Gastrocnemius medialis (tissue), 4 donors: Measurements from ENCODE around the gene NEK6. TPM values are rescaled to one million over a fixed set of nuclear protein-coding genes. Genes with fewer than 3 reads are reported as not detected.

Experiments
- ATAC-seq, 2 donors: fragments of 150-250 bp; one replicate each; pipeline ENCODE4 v1.9.1; 2016
- DNase-seq, 2 donors: peaks; one replicate each; pipeline ENCODE4 v3.0.0-alpha.2; 2019
- H3K27ac ChIP-seq, 4 donors: fragments of 200-600 bp; sonication (generic); 1 replicate in 1 of 4; 2 replicates in 3 of 4; pipeline ENCODE4 v1.5.1; 2016 to 2018; ENCODE audit warnings: mild to moderate bottlenecking in 2 of 4, moderate library complexity in 1 of 4
- H3K27me3 ChIP-seq, 3 donors: fragments of 200-600 bp; sonication (generic) in 2 of 3; 1 replicate in 1 of 3; 2 replicates in 2 of 3; pipeline versions ENCODE4 v1.5.1 to v1.6.0; 2016 to 2019; ENCODE audit warnings: mild to moderate bottlenecking in 1 of 3, moderate library complexity in 1 of 3
- H3K36me3 ChIP-seq, 2 donors: fragments of 200-600 bp; sonication (generic) in 1 of 2; one replicate each; pipeline ENCODE4 v1.5.1; 2017 to 2018
- H3K4me1 ChIP-seq, 2 donors: fragments of 200-600 bp; sonication (generic) in 1 of 2; one replicate each; pipeline ENCODE4 v1.5.1; 2016 to 2017; ENCODE audit warnings: mild to moderate bottlenecking in 2 of 2
- H3K4me3 ChIP-seq, 4 donors: fragments of 200-600 bp; sonication (generic) in 3 of 4; 1 replicate in 1 of 4; 2 replicates in 3 of 4; pipeline ENCODE4 v1.5.1; 2016 to 2019; ENCODE audit warnings: mild to moderate bottlenecking in 2 of 4
- H3K9me3 ChIP-seq, 3 donors: fragments of 200-600 bp; sonication (generic) in 2 of 3; 1 replicate in 1 of 3; 2 replicates in 2 of 3; pipeline ENCODE4 v1.5.1; 2016 to 2019
- POLR2A ChIP-seq, 2 donors: fragments of 450-650 bp; IDR thresholded peaks; one replicate each; pipeline ENCODE4 v1.6.1; 2017; ENCODE audit warnings: antibody characterized with exemption in 2 of 2, mild to moderate bottlenecking in 2 of 2, moderate library complexity in 2 of 2
- in situ Hi-C, 4 donors: fragments of 200-750 bp; cut with MboI; loops; one replicate each; pipeline versions ENCODE4 v1.15.0 to v1.8.0; 2017; ENCODE audit warnings: low sequenced_read_pairs in 4 of 4
- intact Hi-C: fragments of 100-400 bp; cut with DNase I; formaldehyde crosslinking; loops from one replicate; pipeline ENCODE4 v1.15.1; 2023; ENCODE audit warnings: low total_unique reads
- total RNA-seq, 4 donors: library from RNA; depleted of rRNA; stranded (reverse); fragments of >200 nt; gene quantifications; one replicate each; pipeline versions ENCODE4 v1.1.0 to v1.2.3, GENCODE V29; 2016
- TF ChIP-seq, protein P1 (sequence below), 5 experiments: fragments of 450-650 bp in 3 of 5; fragments of 200-600 bp in 2 of 5; sonication (generic) in 2 of 5; IDR thresholded peaks in 4 of 5; conservative IDR thresholded peaks in 1 of 5; 1 replicate in 4 of 5; 2 replicates in 1 of 5; pipeline ENCODE4 v1.5.1; 2016 to 2019; ENCODE audit warnings: antibody characterized with exemption in 5 of 5, mild to moderate bottlenecking in 3 of 5, moderate library complexity in 3 of 5

The NEK6 gene
- 10 to 100 TPM in 1 of 4 donors, 1 to 10 TPM in 3; 2.3 to 10.1 (median 3.5) TPM for total RNA-seq

DNA sequence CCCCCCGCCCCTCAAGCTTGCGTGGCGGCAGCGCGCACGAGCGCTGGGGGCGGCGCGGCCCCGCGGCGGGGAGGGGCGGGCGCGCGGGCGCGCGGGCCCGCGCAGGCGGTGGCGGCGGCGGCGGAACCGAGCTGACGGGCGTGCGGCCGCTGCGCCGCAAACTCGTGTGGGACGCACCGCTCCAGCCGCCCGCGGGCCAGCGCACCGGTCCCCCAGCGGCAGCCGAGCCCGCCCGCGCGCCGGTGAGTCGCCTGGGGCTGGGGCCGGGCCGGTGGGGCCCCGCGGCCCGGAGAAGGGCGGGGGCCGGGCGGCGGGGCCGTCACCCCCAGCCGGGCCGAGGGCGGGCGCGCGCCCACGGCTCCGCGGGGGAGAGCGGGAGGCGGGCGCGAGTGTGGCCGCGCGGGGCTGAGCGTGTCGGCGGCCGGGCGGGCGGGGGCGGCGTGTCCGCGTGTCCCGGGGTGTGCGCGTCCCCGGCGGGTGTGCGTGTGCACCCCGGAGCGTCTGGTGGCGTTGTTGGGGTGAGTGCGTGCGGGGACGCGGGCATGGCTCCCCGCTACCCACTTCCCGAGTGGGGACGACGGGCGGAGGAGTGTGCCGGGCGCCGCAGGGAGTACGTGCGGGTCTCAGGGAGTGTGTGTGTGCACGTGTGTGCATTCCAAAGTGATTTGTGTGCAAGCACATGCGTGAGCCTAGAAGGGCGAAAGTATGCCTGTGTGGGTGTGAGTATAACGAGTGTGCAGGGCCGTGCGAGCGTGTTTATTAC is at the start of gene NEK6:
NEK6 (plus strand) TSS at position 106 of the 763 bp plus-strand sequence. CDS start 44,016 bp downstream, outside the sequence.
- Histone ChIP-seq H3K27ac (peak within 1 kb of the TSS; percentile 57 to 73 (median 67)), H3K4me3 (peak within 1 kb of the TSS; percentile 60 to 74 (median 62)), H3K27me3 (no peaks in the 10 kb centered on the region), H3K4me1 (peaks cover 11 to 17% of the 10 kb centered on the region in 2 donors), H3K36me3 (no peaks in the 10 kb centered on the region), H3K9me3 (no peaks in the 10 kb centered on the region)
- no peak for DNase-seq
- ATAC-seq: peak; percentile 48 to 63
- no peak for TF ChIP-seq POLR2A (IDR thresholded peaks at IDR 0.05)
- TF ChIP-seq, protein P1, sequence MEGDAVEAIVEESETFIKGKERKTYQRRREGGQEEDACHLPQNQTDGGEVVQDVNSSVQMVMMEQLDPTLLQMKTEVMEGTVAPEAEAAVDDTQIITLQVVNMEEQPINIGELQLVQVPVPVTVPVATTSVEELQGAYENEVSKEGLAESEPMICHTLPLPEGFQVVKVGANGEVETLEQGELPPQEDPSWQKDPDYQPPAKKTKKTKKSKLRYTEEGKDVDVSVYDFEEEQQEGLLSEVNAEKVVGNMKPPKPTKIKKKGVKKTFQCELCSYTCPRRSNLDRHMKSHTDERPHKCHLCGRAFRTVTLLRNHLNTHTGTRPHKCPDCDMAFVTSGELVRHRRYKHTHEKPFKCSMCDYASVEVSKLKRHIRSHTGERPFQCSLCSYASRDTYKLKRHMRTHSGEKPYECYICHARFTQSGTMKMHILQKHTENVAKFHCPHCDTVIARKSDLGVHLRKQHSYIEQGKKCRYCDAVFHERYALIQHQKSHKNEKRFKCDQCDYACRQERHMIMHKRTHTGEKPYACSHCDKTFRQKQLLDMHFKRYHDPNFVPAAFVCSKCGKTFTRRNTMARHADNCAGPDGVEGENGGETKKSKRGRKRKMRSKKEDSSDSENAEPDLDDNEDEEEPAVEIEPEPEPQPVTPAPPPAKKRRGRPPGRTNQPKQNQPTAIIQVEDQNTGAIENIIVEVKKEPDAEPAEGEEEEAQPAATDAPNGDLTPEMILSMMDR (IDR thresholded peaks at IDR 0.05 in 4 of 5, conservative IDR thresholded peaks at IDR 0.05 in 1 of 5): no peak
- intact Hi-C loops: no loop called here
- in situ Hi-C loops: no loop called here

DNA sequence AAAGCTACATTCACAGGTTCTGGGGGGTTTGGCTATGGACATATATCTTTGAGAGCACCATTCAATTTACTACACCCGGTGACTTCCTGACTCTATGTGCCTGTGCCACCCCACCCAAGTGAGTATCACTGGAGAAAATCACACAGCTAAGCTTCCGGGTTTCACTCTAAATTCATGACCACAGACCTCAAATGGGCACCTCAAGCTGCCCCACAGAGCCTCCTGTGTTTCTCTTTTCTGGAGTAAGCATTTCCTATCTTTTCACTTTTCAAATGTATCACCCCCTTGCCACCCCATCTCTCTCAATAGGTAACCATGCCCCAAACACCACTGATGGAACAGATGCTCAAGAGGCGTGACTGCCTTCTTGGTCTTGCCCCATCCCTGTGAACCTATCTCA is 49.2 kb upstream of the NEK6 start:
- DNase-seq (no peak), ATAC-seq (no peak)
- no peaks in the 10 kb centered on the region for H3K27me3 ChIP-seq
- intact Hi-C loops: no loop called here
- H3K36me3 ChIP-seq: no peaks in the 10 kb centered on the region
- H3K9me3 ChIP-seq: no peaks in the 10 kb centered on the region
- no peaks in the 10 kb centered on the region for H3K4me1 ChIP-seq
- H3K4me3 ChIP-seq: no peak overlapping the region
- in situ Hi-C loops: no loop called here
- TF ChIP-seq, protein P1 (IDR thresholded peaks at IDR 0.05 in 4 of 5, conservative IDR thresholded peaks at IDR 0.05 in 1 of 5): no peak
- no peak for TF ChIP-seq POLR2A (IDR thresholded peaks at IDR 0.05)
- no peak overlapping the region for H3K27ac ChIP-seq

DNA sequence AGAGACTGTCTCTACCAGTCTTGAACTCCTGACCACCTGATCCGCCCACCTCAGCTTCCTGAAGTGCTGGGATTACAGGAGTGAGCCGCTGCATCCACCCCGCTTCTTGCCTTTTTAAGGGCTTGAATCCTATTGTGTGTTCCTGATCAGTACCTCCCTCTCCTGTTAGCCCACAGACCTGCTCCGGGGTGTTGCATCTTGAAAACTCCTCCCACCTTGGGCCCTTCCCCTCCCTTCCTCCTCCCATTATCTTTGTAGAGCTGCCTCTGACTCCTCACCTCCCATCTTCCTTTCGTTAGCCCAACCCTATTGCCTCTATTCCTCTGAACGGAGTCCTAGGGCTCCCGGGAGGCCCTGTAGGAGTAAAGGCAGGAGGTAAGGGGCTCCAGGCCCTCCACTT is 48.5 kb upstream of the NEK6 start:
- Histone ChIP-seq H3K4me1 (no peaks in the 10 kb centered on the region), H3K36me3 (no peaks in the 10 kb centered on the region), H3K4me3 (no peak overlapping the region), H3K27me3 (no peaks in the 10 kb centered on the region), H3K9me3 (no peaks in the 10 kb centered on the region), H3K27ac (no peak overlapping the region)
- TF ChIP-seq, protein P1 (IDR thresholded peaks at IDR 0.05 in 4 of 5, conservative IDR thresholded peaks at IDR 0.05 in 1 of 5): no peak
- TF ChIP-seq POLR2A (IDR thresholded peaks at IDR 0.05): no peak
- ATAC-seq (no peak), DNase-seq (no peak)
- in situ Hi-C loops: no loop called here
- intact Hi-C loops: no loop called here

DNA sequence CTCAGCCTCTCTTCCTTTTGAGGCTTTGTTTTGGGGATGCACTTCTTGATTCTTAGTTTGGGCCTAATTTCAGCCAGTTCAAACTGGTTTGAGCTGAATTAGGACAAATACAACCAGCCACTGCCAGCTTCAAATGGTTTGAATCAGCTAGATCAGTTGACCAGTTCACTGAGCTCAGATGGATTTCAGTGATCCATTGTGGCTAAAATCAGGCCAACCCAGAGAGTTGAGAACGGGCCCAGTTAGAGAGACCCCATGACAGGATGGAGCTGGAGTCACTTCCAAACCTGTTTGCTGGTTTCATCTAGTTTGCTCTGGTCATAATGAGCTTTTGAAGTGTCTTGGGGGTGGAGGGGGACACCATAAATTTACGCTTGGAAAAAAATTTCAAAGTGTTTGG is 48.0 kb upstream of the NEK6 start:
- intact Hi-C loops: no loop called here

More for the DNA sequence above, 48.0 kb upstream of the NEK6 start:
- Histone ChIP-seq H3K4me3 (no peak overlapping the region), H3K4me1 (no peaks in the 10 kb centered on the region), H3K27me3 (no peaks in the 10 kb centered on the region), H3K36me3 (no peaks in the 10 kb centered on the region), H3K27ac (no peak overlapping the region), H3K9me3 (no peaks in the 10 kb centered on the region)
- TF ChIP-seq POLR2A (IDR thresholded peaks at IDR 0.05): no peak
- TF ChIP-seq, protein P1 (IDR thresholded peaks at IDR 0.05 in 4 of 5, conservative IDR thresholded peaks at IDR 0.05 in 1 of 5): no peak
- in situ Hi-C loops: no loop called here
- no peak for ATAC-seq
- no peak for DNase-seq
